Sigmoid colon (tissue), 4 donors: Measurements from ENCODE around the gene FOXD1.

Experiments used
- POLR2A ChIP-seq, 2 donors: fragments of 450-650 bp; IDR thresholded peaks; one replicate each; pipeline ENCODE4 v1.6.1; 2016; ENCODE audit warnings: antibody characterized with exemption in 2 of 2, mild to moderate bottlenecking in 2 of 2, moderate library complexity in 2 of 2
- POLR2AphosphoS5 ChIP-seq, 4 donors: sonication (generic); formaldehyde crosslinking; IDR thresholded peaks; one replicate each; pipeline ENCODE4 v1.6.1; 2017; ENCODE audit warnings: antibody characterized with exemption in 4 of 4

DNA sequence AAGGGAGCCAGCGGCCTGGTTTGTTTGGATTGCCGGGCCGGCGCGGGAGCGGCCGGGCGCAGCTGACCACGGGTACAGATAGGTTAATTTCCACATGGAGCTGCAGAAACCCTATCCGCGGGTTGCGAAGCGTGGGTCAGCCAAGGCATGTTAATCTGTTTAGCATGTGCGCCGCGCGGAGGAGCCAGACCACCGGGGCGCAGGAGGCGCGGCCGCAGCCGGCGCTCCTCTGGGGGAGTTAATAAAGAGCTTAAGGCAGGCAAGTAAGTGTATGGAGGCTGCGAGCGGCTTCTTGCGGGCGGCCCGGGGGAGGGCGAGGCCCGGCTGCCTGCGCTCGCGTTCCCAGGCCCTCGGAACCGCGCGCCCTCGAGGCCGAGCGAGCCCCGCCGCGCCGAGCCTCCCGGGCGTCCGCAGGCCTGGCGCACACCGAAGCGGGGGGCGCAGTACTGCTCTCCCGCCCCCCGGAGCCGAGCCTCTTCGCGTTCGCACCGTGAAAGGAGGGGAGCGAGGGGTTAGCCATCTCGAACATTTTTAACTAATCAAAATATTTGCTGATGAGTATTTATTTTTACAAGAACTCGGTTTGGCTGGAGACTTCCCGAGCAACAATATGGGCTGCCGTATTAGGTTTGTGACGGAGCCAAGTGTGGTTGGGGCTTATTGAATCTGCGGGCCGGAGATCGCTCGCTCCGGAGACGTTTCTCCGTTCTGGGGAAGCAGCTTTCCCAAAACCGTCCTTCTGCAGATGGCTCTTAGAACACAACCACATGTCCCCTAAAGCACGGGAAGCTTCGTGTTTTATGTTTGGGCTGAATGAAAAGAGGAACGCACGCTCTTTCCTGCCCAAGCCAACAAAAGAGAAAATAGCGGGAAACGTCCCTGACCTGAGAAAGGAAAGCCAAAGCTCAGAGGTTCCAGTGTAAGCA, 28.8 kb downstream of the FOXD1 start:
- TF ChIP-seq POLR2A (IDR thresholded peaks at IDR 0.05) (no peak), POLR2AphosphoS5 (IDR thresholded peaks at IDR 0.05) (no peak)
